Measurements from ENCODE around the gene TXNDC2. TPM values are rescaled to one million over a fixed set of nuclear protein-coding genes. Genes with fewer than 3 reads are reported as not detected.

Gene TXNDC2
- total RNA-seq, 1 donor from 2014 or later, result not detected

DNA sequence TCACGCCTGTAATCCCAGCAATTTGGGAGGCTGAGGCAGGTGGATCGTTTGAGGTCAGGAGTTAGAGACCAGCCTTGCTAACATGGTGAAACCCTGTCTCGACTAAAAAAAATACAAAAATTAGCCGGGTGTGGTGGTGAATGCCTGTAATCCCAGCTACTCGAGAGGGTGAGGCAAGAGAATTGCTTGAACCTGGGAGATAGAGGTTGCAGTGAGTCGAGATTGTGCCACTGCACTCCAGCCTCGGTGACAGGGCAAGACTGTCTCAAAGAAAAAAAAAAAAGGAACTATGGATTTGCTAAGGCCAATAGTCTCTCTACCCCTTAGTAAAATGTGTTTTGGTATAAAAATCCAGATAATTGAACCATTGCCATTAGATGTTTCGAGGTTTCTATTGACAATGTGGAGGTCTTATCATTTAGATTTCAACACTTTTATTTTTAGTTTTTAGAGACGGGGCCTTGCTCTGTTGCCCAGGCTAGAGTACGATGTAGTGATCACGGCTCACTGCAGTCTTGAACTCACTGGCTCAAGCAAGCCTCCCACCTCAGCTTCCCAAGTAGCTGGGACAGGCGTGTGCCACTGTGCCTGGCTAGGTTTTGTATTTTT, 1.1 kb upstream of the TXNDC2 start:
- H3F3A ChIP-seq (ENCODE audit: low read depth), result no peaks in the 10 kb centered on the region
- no peaks in the 10 kb centered on the region for H3K4me1 ChIP-seq
- H3K27ac Mint-ChIP-seq, result no peak overlapping the region
- H3K36me3 Mint-ChIP-seq, result no peaks in the 10 kb centered on the region
- no peaks in the 10 kb centered on the region for H3K36me3 ChIP-seq
- H3K4me3 Mint-ChIP-seq, result no peak overlapping the region
- H3K9me3 Mint-ChIP-seq, result no peaks in the 10 kb centered on the region
- no peak for DNase-seq (ENCODE audit: low spot score)
- no peaks in the 10 kb centered on the region for H3K27me3 ChIP-seq
- H3K4me2 ChIP-seq, result no peak overlapping the region
- H4K20me1 ChIP-seq (ENCODE audit: low read depth), result no peaks in the 10 kb centered on the region
- no peak overlapping the region for H2AFZ ChIP-seq (replicated peaks)
- no peak for TF ChIP-seq EZH2phosphoT487 (IDR thresholded peaks at IDR 0.05)
- TF ChIP-seq, protein P1, sequence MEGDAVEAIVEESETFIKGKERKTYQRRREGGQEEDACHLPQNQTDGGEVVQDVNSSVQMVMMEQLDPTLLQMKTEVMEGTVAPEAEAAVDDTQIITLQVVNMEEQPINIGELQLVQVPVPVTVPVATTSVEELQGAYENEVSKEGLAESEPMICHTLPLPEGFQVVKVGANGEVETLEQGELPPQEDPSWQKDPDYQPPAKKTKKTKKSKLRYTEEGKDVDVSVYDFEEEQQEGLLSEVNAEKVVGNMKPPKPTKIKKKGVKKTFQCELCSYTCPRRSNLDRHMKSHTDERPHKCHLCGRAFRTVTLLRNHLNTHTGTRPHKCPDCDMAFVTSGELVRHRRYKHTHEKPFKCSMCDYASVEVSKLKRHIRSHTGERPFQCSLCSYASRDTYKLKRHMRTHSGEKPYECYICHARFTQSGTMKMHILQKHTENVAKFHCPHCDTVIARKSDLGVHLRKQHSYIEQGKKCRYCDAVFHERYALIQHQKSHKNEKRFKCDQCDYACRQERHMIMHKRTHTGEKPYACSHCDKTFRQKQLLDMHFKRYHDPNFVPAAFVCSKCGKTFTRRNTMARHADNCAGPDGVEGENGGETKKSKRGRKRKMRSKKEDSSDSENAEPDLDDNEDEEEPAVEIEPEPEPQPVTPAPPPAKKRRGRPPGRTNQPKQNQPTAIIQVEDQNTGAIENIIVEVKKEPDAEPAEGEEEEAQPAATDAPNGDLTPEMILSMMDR (IDR thresholded peaks at IDR 0.05), result no peak
- TF ChIP-seq EZH2 (IDR thresholded peaks at IDR 0.05), result no peak
- H3K27me3 Mint-ChIP-seq (ENCODE audit: insufficient read depth, low read depth), result peaks cover 6% of the 10 kb centered on the region
- H3K4me3 ChIP-seq, result no peak overlapping the region
- no peak overlapping the region for H3K9ac ChIP-seq
- H3K79me2 ChIP-seq (ENCODE audit: low read depth), result no peaks in the 10 kb centered on the region
- H3K9me3 ChIP-seq (ENCODE audit: low read depth), result no peaks in the 10 kb centered on the region
- H3K4me1 Mint-ChIP-seq, result peaks cover 3% of the 10 kb centered on the region
- H3K27ac ChIP-seq, result no peak overlapping the region

DNA sequence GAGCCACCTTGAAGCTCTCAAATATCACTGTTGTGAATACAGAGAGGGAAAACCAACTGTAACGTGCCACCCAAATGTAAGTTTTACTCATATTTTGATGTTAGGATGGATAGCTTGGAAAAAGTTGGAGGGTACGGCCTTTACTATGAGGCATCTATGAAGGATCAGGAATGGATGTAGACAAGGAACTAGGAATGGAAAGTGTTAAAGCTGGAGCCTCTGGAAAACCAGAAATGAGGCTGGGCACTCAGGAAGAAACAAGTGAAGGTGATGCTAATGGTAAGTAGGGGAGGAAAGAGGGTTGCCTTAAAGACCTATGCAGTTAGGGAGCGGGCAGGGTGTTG, 204 bp downstream of the TXNDC2 start:
- H4K20me1 ChIP-seq (ENCODE audit: low read depth), result no peaks in the 10 kb centered on the region
- no peak for DNase-seq (ENCODE audit: low spot score)
- H3K4me1 Mint-ChIP-seq, result peaks cover 3% of the 10 kb centered on the region
- no peaks in the 10 kb centered on the region for H3K27me3 ChIP-seq
- H3K27ac ChIP-seq, result no peak overlapping the region
- H3K36me3 Mint-ChIP-seq, result no peaks in the 10 kb centered on the region
- no peaks in the 10 kb centered on the region for H3F3A ChIP-seq (ENCODE audit: low read depth)
- no peaks in the 10 kb centered on the region for H3K4me1 ChIP-seq
- no peak overlapping the region for H3K4me2 ChIP-seq
- no peak overlapping the region for H3K9ac ChIP-seq
- no peaks in the 10 kb centered on the region for H3K36me3 ChIP-seq
- no peaks in the 10 kb centered on the region for H3K9me3 Mint-ChIP-seq
- no peak overlapping the region for H3K4me3 Mint-ChIP-seq
- H3K27me3 Mint-ChIP-seq (ENCODE audit: insufficient read depth, low read depth), result peaks cover 6% of the 10 kb centered on the region
- H3K79me2 ChIP-seq (ENCODE audit: low read depth), result no peaks in the 10 kb centered on the region
- no peak overlapping the region for H3K4me3 ChIP-seq
- no peaks in the 10 kb centered on the region for H3K9me3 ChIP-seq (ENCODE audit: low read depth)
- H3K27ac Mint-ChIP-seq, result no peak overlapping the region
- TF ChIP-seq, protein P1 (IDR thresholded peaks at IDR 0.05), result no peak
- TF ChIP-seq EZH2phosphoT487 (IDR thresholded peaks at IDR 0.05) (no peak), EZH2 (IDR thresholded peaks at IDR 0.05) (no peak)
- H2AFZ ChIP-seq (replicated peaks), result no peak overlapping the region

DNA sequence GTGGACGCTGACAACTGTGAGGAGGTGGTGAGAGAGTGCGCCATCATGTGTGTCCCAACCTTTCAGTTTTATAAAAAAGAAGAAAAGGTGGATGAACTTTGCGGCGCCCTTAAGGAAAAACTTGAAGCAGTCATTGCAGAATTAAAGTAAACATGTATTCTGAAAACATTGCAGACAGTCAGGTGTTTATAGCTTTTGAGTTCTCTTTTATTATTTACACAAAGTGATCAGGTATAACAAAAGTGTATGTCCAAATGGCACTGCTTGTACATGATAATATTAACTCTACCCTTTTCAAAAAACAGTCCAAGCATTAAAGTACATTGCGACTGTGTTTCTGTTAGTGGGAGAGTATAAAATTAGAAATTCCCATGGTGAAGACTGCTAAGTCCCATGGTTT, 2.2 kb downstream of the TXNDC2 start:
- Histone ChIP-seq H3K27me3 (no peaks in the 10 kb centered on the region), H3F3A (ENCODE audit: low read depth) (no peaks in the 10 kb centered on the region), H4K20me1 (ENCODE audit: low read depth) (no peaks in the 10 kb centered on the region), H2AFZ (replicated peaks) (no peak overlapping the region), H3K9ac (no peak overlapping the region), H3K4me1 (no peaks in the 10 kb centered on the region), H3K4me3 (no peak overlapping the region), H3K27ac (no peak overlapping the region), H3K36me3 (no peaks in the 10 kb centered on the region), H3K4me2 (no peak overlapping the region), H3K79me2 (ENCODE audit: low read depth) (no peaks in the 10 kb centered on the region), H3K9me3 (ENCODE audit: low read depth) (no peaks in the 10 kb centered on the region)
- Mint-ChIP-seq H3K27me3 (ENCODE audit: insufficient read depth, low read depth) (peaks cover 6% of the 10 kb centered on the region), H3K4me3 (no peak overlapping the region), H3K9me3 (no peaks in the 10 kb centered on the region), H3K27ac (no peak overlapping the region), H3K36me3 (no peaks in the 10 kb centered on the region), H3K4me1 (peaks cover 3% of the 10 kb centered on the region)
- TF ChIP-seq EZH2 (IDR thresholded peaks at IDR 0.05) (no peak), EZH2phosphoT487 (IDR thresholded peaks at IDR 0.05) (no peak)
- TF ChIP-seq, protein P1 (IDR thresholded peaks at IDR 0.05), result no peak
- no peak for DNase-seq (ENCODE audit: low spot score)

Data from neural progenitor cell (in vitro differentiated cells).